Left lobe of liver (tissue), 2 donors: ENCODE data around the gene MACF1. TPM values are rescaled to one million over a fixed set of nuclear protein-coding genes. Genes with fewer than 3 reads are reported as not detected.

Experiments used
- ATAC-seq: fragments of 200-7000 bp; cut with Tn5 transposase; one replicate; pipeline ENCODE4 v1.9.1; 2020; ENCODE audit warnings: mild to moderate bottlenecking, moderate library complexity
- DNase-seq: peaks from one replicate; pipeline ENCODE4 v3.0.0-alpha.2; 2020; ENCODE audit warnings: low spot score
- total RNA-seq: library from RNA; stranded (reverse); gene quantifications from one replicate; pipeline ENCODE4 v1.2.1, GENCODE V29; 2021
- donor health status: DM: no; HTN: no; CAD: no; lungs with moderate emphysema.
- donor health status: DM: no; HTN: yes; CAD: no.

The MACF1 gene
- total RNA-seq, 1 donor from 2014 or later, result 89.9 TPM

DNA sequence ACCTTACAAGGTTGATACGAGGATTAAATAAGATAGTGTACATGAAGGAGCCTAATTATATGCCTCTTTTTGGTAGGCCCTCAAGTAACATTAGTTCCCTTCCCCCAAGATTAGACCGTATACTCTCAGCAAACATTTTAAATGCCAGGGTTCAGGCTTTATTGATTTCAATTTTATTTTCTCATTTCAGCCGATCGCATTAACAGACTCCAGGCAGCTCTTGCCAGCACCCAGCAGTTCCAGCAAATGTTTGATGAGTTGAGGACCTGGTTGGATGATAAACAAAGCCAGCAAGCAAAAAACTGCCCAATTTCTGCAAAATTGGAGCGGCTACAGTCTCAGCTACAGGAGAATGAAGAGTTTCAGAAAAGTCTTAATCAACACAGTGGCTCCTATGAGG, 182.5 kb downstream of the MACF1 start:
- peak; percentile 60 for DNase-seq
- ATAC-seq, result peak; percentile 71

GRCh38 chr1:39387452-39387851, 183.0 kb downstream of the MACF1 start:
- peak; percentile 73 for ATAC-seq
- no peak for DNase-seq

DNA sequence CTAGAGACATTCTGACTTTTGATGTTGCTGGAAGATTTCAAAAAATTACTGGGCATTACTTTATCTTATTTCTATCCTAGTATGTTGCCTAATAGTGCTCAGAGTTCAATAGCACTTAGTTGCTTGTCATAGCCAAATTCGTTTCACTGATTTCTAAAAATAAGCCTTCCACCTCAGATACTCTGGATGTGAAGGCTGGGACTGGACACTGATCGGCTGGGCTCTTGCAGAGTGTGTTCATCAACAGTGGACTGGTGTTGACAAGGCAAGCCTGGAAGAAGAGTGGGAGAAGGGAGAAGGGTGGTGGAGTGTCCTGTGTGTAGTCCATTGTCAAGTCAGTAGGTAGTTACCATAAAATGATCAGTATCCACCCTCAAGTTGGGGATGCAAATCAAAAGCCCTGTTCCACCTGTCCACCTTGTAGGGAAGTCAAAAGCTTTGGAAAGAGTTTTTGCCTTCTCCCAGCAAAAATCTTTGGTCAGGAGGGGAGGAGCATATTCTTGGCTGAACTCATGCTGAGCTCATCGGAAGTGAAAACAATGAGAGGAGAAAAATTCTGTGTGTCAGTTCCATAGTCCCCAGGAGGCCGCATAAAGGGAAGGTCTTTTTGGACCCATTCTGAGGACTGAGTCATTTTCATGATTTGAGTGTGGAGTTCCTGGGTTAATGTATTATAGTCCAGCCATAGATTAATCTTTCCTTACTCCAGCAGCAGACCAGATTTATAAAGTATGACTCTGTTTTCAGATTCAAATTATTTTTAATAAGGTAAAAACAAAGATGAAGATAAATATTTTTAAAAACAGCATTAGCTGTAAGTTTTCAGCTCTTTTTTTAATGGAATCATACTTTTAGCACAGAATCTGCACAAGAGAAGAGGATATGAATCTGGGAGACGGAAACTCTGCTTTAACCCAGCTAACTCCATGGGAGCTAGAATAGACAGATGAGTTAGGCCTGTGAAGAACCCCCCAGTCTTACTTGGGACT, 187.5 kb downstream of the MACF1 start:
- no peak for DNase-seq
- peak; percentile 70 for ATAC-seq

- no peak for ATAC-seq
- DNase-seq, result no peak
Measured at GRCh38 chr1:39392851-39393573, 188.5 kb downstream of the MACF1 start.

DNA sequence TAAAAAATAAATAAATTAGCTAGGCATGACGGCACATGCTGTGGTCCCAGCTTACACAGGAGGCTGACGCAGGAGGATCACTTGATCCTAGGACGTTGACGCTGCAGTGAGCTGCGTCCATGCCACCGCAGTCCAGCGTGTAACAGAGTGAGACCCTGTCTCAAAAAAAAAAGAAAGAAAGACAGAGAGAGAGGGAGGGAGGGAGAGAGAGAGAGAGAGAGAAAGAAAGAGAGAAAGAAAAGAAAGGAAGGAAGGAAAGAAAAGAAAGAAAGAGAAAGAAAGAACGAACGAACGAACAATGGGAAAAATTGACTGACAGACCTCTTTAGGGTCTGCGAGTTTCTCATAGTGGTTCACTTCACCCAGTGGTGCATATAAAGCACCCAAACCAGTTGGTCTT, 189.2 kb downstream of the MACF1 start:
- DNase-seq, result no peak
- ATAC-seq, result no peak

DNA sequence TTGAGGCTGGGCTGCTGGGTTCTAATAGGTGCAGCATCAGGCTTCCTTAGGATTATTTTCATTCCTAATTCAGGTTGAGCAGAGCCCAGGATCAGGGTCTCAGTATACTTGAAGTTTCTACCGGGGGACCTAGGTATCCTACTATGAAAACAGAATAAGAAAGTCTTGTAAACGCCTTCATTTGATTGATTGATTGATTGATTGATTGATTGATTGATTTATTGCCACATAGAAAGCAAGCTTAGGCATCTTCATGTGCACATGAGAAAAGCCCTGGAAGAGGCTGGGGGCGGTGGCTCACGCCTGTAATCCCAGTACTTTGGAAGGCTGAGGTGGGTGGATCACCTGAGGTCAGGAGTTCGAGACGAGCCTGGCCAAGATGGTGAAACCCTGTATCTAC, 189.6 kb downstream of the MACF1 start:
- ATAC-seq (no peak), DNase-seq (no peak)

DNA sequence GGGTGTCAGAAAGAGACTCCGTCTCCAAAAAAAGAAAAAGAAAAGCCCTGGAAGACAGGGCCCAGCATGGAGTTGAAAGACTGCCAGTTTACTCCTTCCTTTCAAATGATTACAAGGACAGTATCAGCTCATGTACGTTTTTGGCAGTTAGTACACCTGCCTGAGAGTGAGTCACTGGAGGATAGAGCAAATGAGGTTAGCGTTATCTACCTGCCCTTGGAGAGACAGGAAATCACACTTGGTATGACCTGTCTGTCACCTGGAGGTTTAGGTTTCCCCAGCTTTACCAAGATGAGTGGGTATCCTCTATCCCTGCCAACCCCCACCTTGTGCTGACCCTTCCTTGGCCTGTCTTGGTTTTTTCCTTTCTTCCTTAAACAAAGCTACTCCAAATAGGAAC, 190.1 kb downstream of the MACF1 start:
- ATAC-seq (peak; percentile 70), DNase-seq (no peak)

GRCh38 chr1:39395357-39395831, 190.9 kb downstream of the MACF1 start:
- ATAC-seq (no peak), DNase-seq (no peak)

- DNase-seq (no peak), ATAC-seq (no peak)
Measured at GRCh38 chr1:39396671-39397070, 192.2 kb downstream of the MACF1 start.

DNA sequence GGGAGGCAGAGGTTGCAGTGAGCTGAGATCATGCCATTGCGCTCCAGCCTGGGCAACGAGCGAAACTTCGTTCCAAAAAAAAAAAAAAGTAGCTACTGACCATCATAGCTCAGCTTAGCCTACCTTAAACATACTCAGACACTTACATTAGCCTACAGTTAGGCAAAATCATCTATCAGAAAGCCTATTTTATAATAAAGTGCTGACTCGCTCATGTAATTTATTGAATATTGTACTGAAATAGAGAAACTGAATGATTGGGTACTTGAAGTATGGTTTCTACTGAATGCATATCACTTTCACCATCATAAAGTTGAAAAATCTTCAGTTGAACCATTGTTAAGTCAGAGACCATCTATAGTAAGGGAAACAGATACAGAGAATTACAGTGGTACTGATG, 193.0 kb downstream of the MACF1 start:
- DNase-seq (no peak), ATAC-seq (no peak)

DNA sequence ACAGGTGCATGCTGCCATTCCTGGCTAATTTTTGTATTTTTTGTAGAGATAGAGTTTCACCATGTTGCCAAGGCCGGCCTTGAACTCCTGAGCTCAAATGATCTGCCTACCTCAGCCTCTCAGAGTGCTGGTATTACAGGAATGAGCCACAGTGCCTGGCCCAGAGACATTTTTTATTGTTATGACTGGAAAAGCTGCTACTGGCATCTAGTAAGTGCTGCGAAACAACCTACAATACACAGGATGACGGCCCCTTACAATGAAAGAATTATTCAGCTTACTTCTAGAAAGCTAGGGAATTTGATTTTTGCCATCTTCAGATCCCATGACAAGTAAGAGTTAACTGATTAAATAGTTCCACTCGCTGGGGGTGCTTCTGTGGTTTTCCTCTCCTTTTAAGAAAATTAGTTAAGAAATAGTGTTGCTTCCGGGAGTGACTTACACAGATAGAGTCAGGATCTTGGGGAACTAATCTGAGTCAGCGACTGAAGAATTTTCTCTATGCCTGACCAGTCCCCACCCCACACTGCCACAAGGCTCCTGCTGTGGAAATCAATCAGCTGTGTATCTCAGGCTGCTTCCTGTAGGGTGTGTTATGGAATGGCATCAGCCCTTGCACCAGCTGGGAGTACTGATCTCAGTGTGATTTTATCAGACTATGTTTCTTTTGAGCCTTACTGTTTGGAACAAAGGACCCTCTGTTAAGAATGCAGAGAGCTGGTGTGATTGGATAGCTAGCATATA, 194.0 kb downstream of the MACF1 start:
- ATAC-seq (peak; percentile 58), DNase-seq (no peak)

DNA sequence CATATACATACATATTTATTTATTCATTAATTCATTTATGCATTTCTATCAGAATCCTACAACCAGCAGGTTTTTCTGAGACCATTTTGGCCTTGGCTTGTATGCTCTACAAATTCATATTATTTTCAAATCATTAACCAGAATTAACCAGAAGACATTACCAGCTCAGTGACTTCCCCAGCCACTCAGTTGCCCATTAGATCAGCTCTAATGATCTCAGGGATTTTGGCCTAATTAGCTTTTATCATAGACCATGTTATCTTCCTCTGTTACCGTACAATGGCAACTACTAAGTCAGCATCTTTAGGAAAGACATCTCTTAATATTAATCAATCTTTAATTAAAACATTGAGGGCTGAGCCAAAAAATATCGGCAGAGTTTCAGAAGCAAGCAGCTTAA, 196.6 kb downstream of the MACF1 start:
- ATAC-seq (no peak), DNase-seq (no peak)

- DNase-seq (no peak), ATAC-seq (no peak)
Measured at GRCh38 chr1:39404876-39405275, 200.4 kb downstream of the MACF1 start.

DNA sequence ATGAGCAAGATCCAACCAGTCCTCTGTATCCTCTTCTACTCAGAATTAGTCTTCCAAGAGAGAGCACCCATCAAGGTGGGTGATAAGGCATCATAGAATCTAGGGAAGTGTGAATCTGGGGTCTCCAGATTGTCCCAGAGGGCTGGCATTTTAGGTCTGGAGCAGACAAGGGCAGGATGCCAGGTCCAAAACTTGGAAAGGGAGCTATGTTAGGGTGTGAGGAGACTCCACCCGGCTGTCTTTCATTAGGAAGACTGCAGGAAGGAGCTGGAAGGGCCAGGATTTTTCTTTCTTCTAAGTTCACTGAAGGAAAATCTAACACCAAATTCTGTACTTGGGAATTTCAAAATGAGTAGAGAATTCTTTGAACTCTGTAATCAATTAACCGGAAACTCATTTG, 200.9 kb downstream of the MACF1 start:
- no peak for DNase-seq

GRCh38 chr1:39406533-39407450, 202.3 kb downstream of the MACF1 start:
- ATAC-seq (no peak), DNase-seq (no peak)

More for the DNA sequence above, 200.9 kb downstream of the MACF1 start:
- no peak for ATAC-seq

DNA sequence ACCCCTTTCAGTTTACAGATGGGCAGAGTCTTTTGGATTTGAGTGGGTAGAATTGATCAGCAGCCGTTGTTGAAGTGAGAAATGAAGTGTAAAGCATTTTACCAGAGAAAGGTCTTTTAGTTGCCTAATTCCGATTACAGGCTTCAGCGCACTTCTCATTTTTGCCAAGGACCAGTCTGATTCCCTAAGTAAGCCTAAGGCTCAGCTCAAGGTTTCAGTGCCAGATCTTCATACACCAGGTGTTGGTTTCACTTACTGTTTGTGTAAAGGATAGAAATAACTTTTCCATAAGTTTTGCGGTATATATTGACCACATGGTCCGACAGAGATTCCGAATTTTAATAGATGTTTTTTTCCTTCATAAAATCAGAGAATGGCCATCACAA, 203.0 kb downstream of the MACF1 start:
- no peak for DNase-seq
- ATAC-seq, result no peak

DNA sequence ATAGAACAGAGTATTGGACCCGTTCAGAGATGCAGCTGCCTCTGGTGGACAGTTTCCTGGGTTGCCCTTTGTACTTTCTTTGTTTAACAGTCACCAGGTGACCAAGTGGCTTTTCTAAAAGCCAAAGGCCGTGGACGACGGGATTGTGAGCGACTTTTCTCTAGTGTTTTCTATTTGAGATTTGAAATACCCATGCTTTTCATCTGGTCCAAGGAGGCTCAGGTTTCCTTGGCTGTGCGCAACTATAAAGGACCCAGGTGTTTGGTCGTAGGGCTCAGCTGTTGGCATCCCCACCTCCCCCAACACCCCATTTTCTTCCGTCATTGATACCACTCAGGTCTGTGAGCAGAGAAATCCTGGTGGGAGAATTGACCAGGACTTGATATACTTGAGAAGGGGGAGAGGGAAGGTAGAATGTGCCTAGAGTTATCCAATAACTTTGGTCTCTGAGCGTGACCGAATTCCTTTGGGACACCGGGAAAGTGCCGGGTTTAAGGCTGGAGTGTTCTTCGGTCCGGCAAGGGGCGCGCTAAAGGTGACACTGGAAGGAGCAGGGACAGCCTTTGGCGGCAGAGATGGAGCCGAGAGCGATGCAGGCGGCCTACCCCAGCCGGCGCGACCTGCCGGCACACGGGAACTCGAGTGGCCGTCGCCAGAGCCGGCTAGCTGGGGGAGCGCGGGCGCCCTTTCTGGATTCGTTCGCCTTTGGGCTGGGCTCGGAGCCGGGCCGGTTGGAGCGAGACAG, 203.6 kb downstream of the MACF1 start:
- peak; percentile 53 for ATAC-seq

GRCh38 chr1:39408641-39409054, 204.2 kb downstream of the MACF1 start:
- DNase-seq (peak; percentile 99), ATAC-seq (peak; percentile 85)

More for the DNA sequence above, 203.6 kb downstream of the MACF1 start:
- peak; percentile 60 for DNase-seq
